GM23338 (cell line): ENCODE data around the gene ENTPD7. TPM values are rescaled to one million over a fixed set of nuclear protein-coding genes. Genes with fewer than 3 reads are reported as not detected.
A peak's percentile ranks its signal among the peaks of the same experiment; 100 is the strongest.

Experiments used
- ATAC-seq: fragments of 200-7000 bp; cut with Tn5 transposase; 3 replicates; pipeline ENCODE4 v1.9.1; 2020
- DNase-seq: peaks from one replicate; pipeline ENCODE4 v3.0.0-alpha.2; 2015; ENCODE audit warnings: low spot score
- H2AFZ ChIP-seq: fragments of 200-600 bp; sonication (generic); 2 replicates; pipeline ENCODE4 v1.8.0; 2016; ENCODE audit warnings: antibody characterized with exemption, mild to moderate bottlenecking, moderate library complexity
- H3F3A ChIP-seq: fragments of 200-600 bp; sonication (generic); replicated peaks from 2 replicates; pipeline ENCODE4 v1.8.0; 2017; ENCODE audit warnings: antibody characterized with exemption, mixed run types, low read depth
- H3K27ac ChIP-seq: fragments of 200-600 bp; sonication (generic); 2 replicates; pipeline ENCODE4 v1.6.1; 2016; ENCODE audit warnings: low read depth
- H3K27me3 ChIP-seq: fragments of 200-600 bp; sonication (generic); 2 replicates; pipeline ENCODE4 v1.8.0; 2016; ENCODE audit warnings: mild to moderate bottlenecking, mixed run types, moderate library complexity; ENCODE audit not compliant: insufficient read depth
- H3K36me3 ChIP-seq: fragments of 200-600 bp; sonication (generic); 2 replicates; pipeline ENCODE4 v1.8.0; 2016; ENCODE audit warnings: mild to moderate bottlenecking; ENCODE audit not compliant: insufficient read depth
- H3K4me1 ChIP-seq: fragments of 200-600 bp; sonication (generic); 2 replicates; pipeline ENCODE4 v1.8.0; 2016; ENCODE audit warnings: mild to moderate bottlenecking, moderate library complexity; ENCODE audit not compliant: insufficient read depth
- H3K4me2 ChIP-seq: fragments of 200-600 bp; sonication (generic); 2 replicates; pipeline ENCODE4 v1.7.1; 2017; ENCODE audit warnings: mixed run types
- H3K4me3 ChIP-seq: fragments of 200-600 bp; sonication (generic); 2 replicates; pipeline ENCODE4 v1.6.1; 2016; ENCODE audit warnings: mixed run types
- H3K79me2 ChIP-seq: fragments of 200-600 bp; sonication (generic); replicated peaks from 2 replicates; pipeline ENCODE4 v1.8.0; 2017; ENCODE audit warnings: mild to moderate bottlenecking; ENCODE audit not compliant: insufficient read depth
- H3K9me2 ChIP-seq: fragments of 200-600 bp; sonication (generic); 2 replicates; pipeline ENCODE4 v1.8.0; 2017; ENCODE audit not compliant: insufficient read depth
- H4K20me1 ChIP-seq: fragments of 200-600 bp; sonication (generic); replicated peaks from 2 replicates; pipeline ENCODE4 v1.8.0; 2017; ENCODE audit warnings: mild to moderate bottlenecking; ENCODE audit not compliant: insufficient read depth
- H3K27ac Mint-ChIP-seq: 2 replicates; pipeline ENCODE4 v1.8.0; 2020; ENCODE audit warnings: inconsistent platforms, mild to moderate bottlenecking, moderate library complexity, mixed read lengths
- H3K27me3 Mint-ChIP-seq: 3 replicates; pipeline ENCODE4 v1.8.0; 2022; ENCODE audit warnings: low read depth, mild to moderate bottlenecking, moderate library complexity, mixed read lengths, inconsistent platforms; ENCODE audit not compliant: insufficient read depth, poor library complexity
- H3K36me3 Mint-ChIP-seq: 3 replicates; pipeline ENCODE4 v1.8.0; 2021; ENCODE audit warnings: low read depth, mild to moderate bottlenecking, inconsistent platforms, moderate library complexity, mixed read lengths
- H3K4me1 Mint-ChIP-seq: 3 replicates; pipeline ENCODE4 v1.8.0; 2020; ENCODE audit warnings: mild to moderate bottlenecking, inconsistent platforms, mixed read lengths
- H3K4me3 Mint-ChIP-seq: 3 replicates; pipeline ENCODE4 v1.8.0; 2021; ENCODE audit warnings: moderate library complexity, mild to moderate bottlenecking, inconsistent platforms, mixed read lengths
- H3K9me3 Mint-ChIP-seq: 3 replicates; pipeline ENCODE4 v1.8.0; 2020; ENCODE audit warnings: moderate library complexity, mild to moderate bottlenecking, inconsistent platforms, mixed read lengths
- CTCF ChIP-seq, 2 experiments: fragments of 200-600 bp in 1 of 2; sonication (generic) in 1 of 2; conservative IDR thresholded peaks; 2 replicates each; pipeline versions ENCODE4 v1.5.1 to v1.6.1; 2016 to 2017; ENCODE audit warnings: antibody characterized with exemption in 2 of 2, low read depth in 2 of 2, mild to moderate bottlenecking in 2 of 2, moderate library complexity in 1 of 2
- ETS1 ChIP-seq: IDR thresholded peaks from 2 replicates; pipeline ENCODE4 v1.6.1; 2016; ENCODE audit warnings: antibody characterized with exemption
- EZH2 ChIP-seq: fragments of 200-600 bp; sonication (generic); IDR thresholded peaks from one replicate; pipeline ENCODE4 v1.8.0; 2017; ENCODE audit warnings: antibody characterized with exemption, mild to moderate bottlenecking, low read depth; ENCODE audit not compliant: unreplicated experiment
- EZH2phosphoT487 ChIP-seq: fragments of 200-600 bp; sonication (generic); IDR thresholded peaks from one replicate; pipeline ENCODE4 v1.8.1; 2018; ENCODE audit warnings: antibody characterized with exemption; ENCODE audit not compliant: unreplicated experiment
- NANOG ChIP-seq: IDR thresholded peaks from 2 replicates; pipeline ENCODE4 v1.6.1; 2016; ENCODE audit warnings: antibody characterized with exemption, borderline replicate concordance
- POLR2AphosphoS5 ChIP-seq: IDR thresholded peaks from 2 replicates; pipeline ENCODE4 v1.6.1; 2016; ENCODE audit warnings: antibody characterized with exemption, low read depth
- REST ChIP-seq: IDR thresholded peaks from one replicate; pipeline ENCODE4 v1.6.1; 2018; ENCODE audit warnings: antibody characterized with exemption; ENCODE audit not compliant: unreplicated experiment
- ZNF114 ChIP-seq: fragments of 250-450 bp; sonication (Bioruptor Pico); IDR thresholded peaks from 2 replicates; pipeline ENCODE4 v1.5.0; 2020; ENCODE audit warnings: mild to moderate bottlenecking, moderate library complexity
- ZNF462 ChIP-seq: fragments of 250-450 bp; sonication (Bioruptor Pico); IDR thresholded peaks from 2 replicates; pipeline ENCODE4 v1.5.0; 2020; ENCODE audit warnings: mild to moderate bottlenecking, moderate library complexity
- polyA plus RNA-seq: library from polyadenylated mRNA; unstranded; fragments of >200 nt; fragmentation: Nextera tagmentation; extraction: Ambion mirVana; gene quantifications from 2 replicates; pipeline ENCODE4 v1.2.1, GENCODE V29; 2016
- total RNA-seq: library from RNA; depleted of rRNA; stranded (reverse); fragments of >200 nt; shearing (Covaris generic); gene quantifications from 2 replicates; pipeline ENCODE4 v1.2.3, GENCODE V29; 2014

The ENTPD7 gene
- total and polyA plus RNA-seq, 2 experiments from 2014 or later, result 1.7 to 12.6 TPM

GRCh38 chr10:99731306-99732032 lies 72.2 kb downstream of the ENTPD7 start (continued):
- TF ChIP-seq ZNF462 (CRISPR knock-in tag) (no peak), NANOG (no peak), EZH2phosphoT487 (no peak)

- peak within 1 kb of the TSS; percentile 90 for H2AFZ ChIP-seq
- peak; percentile 94 for ATAC-seq
- H3K27ac ChIP-seq, result peak within 1 kb of the TSS; percentile 87
- peak; percentile 99 for DNase-seq
- peaks cover 22% of the 10 kb centered on the region for H3K36me3 ChIP-seq
- H3K9me2 ChIP-seq, result no peaks in the 10 kb centered on the region
- H4K20me1 ChIP-seq, result no peaks in the 10 kb centered on the region; the same call in none of the 2 replicates
- no peaks in the 10 kb centered on the region for H3F3A ChIP-seq
- Mint-ChIP-seq H3K36me3 (peaks cover 21% of the 10 kb centered on the region), H3K27ac (peak within 1 kb of the TSS; percentile 99), H3K27me3 (peaks cover 7% of the 10 kb centered on the region), H3K4me3 (peak within 1 kb of the TSS; percentile 99), H3K4me1 (peaks cover 7% of the 10 kb centered on the region), H3K9me3 (peaks cover 2% of the 10 kb centered on the region; the same call in 1 of the 3 replicates)
- peaks cover 35% of the 10 kb centered on the region for H3K79me2 ChIP-seq
- peak within 1 kb of the TSS; percentile 72 for H3K4me3 ChIP-seq
- H3K4me2 ChIP-seq, result peak within 1 kb of the TSS; percentile 81
- peaks cover 4% of the 10 kb centered on the region; the same call in 1 of the 2 replicates for H3K4me1 ChIP-seq
- H3K27me3 ChIP-seq, result no peaks in the 10 kb centered on the region
- no peak for TF ChIP-seq REST
- peak; percentile 93 for TF ChIP-seq POLR2AphosphoS5
- TF ChIP-seq CTCF (conservative IDR thresholded peaks at IDR 0.05; ENCODE audit: low read depth in 2 of 2), result peak in 1 of 2 experiments; percentile 48; a peak in 1 of 4 replicates
- TF ChIP-seq EZH2phosphoT487, result no peak
- no peak for TF ChIP-seq NANOG
- TF ChIP-seq EZH2, result no peak
- peak; percentile 23; the same call in 1 of the 2 replicates for TF ChIP-seq ZNF114 (CRISPR knock-in tag)
- TF ChIP-seq ETS1, result peak; percentile 86
Measured at GRCh38 chr10:99732033-99732842, 72.9 kb downstream of the ENTPD7 start, which contains the start of the genes COX15 and CUTC. COX15 (minus strand) TSS chr10:99732127; CDS start chr10:99732049, 78 bp downstream. CUTC (plus strand) TSS chr10:99732234; CDS start chr10:99732349, 115 bp downstream.
